OCI-LY1 (cell line): ENCODE data around the gene INIP.

Experiments
- EZH2 ChIP-seq: fragments of 200-600 bp; sonication (generic), shearing (Covaris generic); IDR thresholded peaks from 2 replicates; pipeline ENCODE4 v1.8.0; 2017; ENCODE audit warnings: borderline replicate concordance, mixed run types, mild to moderate bottlenecking, antibody characterized with exemption, low read length, moderate library complexity, mixed read lengths
- TF ChIP-seq, protein P1 (sequence below): fragments of 200-600 bp; sonication (generic), shearing (Covaris generic); IDR thresholded peaks from 2 replicates; pipeline ENCODE4 v1.5.1; 2017; ENCODE audit warnings: mild to moderate bottlenecking, antibody characterized with exemption, low read length, moderate library complexity, mixed read lengths

DNA sequence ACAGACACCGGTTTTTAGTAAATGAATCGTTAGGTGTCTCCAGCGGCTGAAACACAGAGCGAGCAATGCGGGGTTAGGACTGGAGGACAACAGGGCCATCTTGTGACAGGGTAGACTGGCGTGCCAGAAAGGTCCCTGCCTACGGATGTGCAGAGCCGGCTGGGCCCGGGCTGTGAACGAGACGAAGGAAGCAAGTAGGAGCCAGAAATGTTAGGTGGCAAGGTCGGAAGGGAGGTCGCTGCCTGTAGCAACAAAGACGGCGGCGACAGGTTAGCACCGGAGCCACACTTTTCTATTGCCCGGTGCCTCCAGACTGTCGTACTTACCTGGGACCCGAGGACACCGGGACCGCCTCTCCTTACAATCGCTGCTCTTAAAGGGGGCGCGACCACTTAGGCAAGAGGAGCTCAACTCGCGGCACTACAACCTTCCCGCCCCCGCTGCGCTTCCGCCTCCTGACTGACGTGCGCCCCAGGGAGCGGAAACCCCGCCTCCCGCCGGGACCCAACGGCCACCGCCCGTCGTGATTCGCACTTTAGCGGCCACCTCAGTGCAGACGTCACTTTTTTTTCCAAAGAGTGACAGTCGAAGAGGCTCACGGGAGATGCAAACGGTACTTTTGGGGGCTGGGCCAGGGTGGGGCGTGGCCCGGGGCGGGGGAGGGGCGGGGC, at the start of gene INIP:
- TF ChIP-seq, protein P1, sequence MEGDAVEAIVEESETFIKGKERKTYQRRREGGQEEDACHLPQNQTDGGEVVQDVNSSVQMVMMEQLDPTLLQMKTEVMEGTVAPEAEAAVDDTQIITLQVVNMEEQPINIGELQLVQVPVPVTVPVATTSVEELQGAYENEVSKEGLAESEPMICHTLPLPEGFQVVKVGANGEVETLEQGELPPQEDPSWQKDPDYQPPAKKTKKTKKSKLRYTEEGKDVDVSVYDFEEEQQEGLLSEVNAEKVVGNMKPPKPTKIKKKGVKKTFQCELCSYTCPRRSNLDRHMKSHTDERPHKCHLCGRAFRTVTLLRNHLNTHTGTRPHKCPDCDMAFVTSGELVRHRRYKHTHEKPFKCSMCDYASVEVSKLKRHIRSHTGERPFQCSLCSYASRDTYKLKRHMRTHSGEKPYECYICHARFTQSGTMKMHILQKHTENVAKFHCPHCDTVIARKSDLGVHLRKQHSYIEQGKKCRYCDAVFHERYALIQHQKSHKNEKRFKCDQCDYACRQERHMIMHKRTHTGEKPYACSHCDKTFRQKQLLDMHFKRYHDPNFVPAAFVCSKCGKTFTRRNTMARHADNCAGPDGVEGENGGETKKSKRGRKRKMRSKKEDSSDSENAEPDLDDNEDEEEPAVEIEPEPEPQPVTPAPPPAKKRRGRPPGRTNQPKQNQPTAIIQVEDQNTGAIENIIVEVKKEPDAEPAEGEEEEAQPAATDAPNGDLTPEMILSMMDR: peak; percentile 38; the same call in 1 of the 2 replicates
- TF ChIP-seq EZH2: no peak
